Medulla oblongata (tissue), 1 donor: ENCODE measurements around the gene ARID5B.
A peak's percentile ranks its signal among the peaks of the same experiment; 100 is the strongest.

Source experiments
- DNase-seq: peaks from one replicate; pipeline ENCODE4 v3.0.0-alpha.2; 2015; ENCODE audit errors: extremely low spot score

ARID5B gene

GRCh38 chr10:61941202-61941681, 39.7 kb downstream of the ARID5B start:
- peak; percentile 71 for DNase-seq

GRCh38 chr10:61942604-61943461, 41.3 kb downstream of the ARID5B start:
- peak; percentile 20 for DNase-seq

- peak; percentile 50 for DNase-seq
Measured at GRCh38 chr10:61943674-61944378, 42.3 kb downstream of the ARID5B start.

GRCh38 chr10:61944410-61945147, 43.1 kb downstream of the ARID5B start:
- peak; percentile 13 for DNase-seq

- no peak for DNase-seq
Measured at GRCh38 chr10:61949687-61950086, 48.2 kb downstream of the ARID5B start.

GRCh38 chr10:61950449-61951143, 49.1 kb downstream of the ARID5B start:
- no peak for DNase-seq

GRCh38 chr10:61951144-61951483, 49.6 kb downstream of the ARID5B start:
- DNase-seq = no peak

- DNase-seq = no peak
Measured at GRCh38 chr10:61952028-61952674, 50.7 kb downstream of the ARID5B start.

- DNase-seq = no peak
Measured at GRCh38 chr10:61953183-61953582, 51.7 kb downstream of the ARID5B start.

GRCh38 chr10:61957806-61958205, 56.3 kb downstream of the ARID5B start:
- DNase-seq = no peak

GRCh38 chr10:61958311-61958710, 56.8 kb downstream of the ARID5B start:
- DNase-seq = no peak

GRCh38 chr10:61958805-61959204, 57.3 kb downstream of the ARID5B start:
- no peak for DNase-seq

GRCh38 chr10:61959814-61960213, 58.3 kb downstream of the ARID5B start:
- no peak for DNase-seq

GRCh38 chr10:61960396-61961120, 59.1 kb downstream of the ARID5B start:
- no peak for DNase-seq

- no peak for DNase-seq
Measured at GRCh38 chr10:61961278-61961677, 59.8 kb downstream of the ARID5B start.

GRCh38 chr10:61962971-61963370, 61.5 kb downstream of the ARID5B start:
- DNase-seq = no peak

GRCh38 chr10:61963669-61964058, 62.2 kb downstream of the ARID5B start:
- no peak for DNase-seq

- no peak for DNase-seq
Measured at GRCh38 chr10:61964059-61964709, 62.7 kb downstream of the ARID5B start.

- no peak for DNase-seq
Measured at GRCh38 chr10:61964949-61965702, 63.6 kb downstream of the ARID5B start.
